ENCODE data around the gene MEF2A. TPM values are rescaled to one million over a fixed set of nuclear protein-coding genes. Genes with fewer than 3 reads are reported as not detected.

Gene MEF2A
- polyA plus RNA-seq, 3 donors, result 20.3 to 61.8 (median 33.5) TPM

DNA sequence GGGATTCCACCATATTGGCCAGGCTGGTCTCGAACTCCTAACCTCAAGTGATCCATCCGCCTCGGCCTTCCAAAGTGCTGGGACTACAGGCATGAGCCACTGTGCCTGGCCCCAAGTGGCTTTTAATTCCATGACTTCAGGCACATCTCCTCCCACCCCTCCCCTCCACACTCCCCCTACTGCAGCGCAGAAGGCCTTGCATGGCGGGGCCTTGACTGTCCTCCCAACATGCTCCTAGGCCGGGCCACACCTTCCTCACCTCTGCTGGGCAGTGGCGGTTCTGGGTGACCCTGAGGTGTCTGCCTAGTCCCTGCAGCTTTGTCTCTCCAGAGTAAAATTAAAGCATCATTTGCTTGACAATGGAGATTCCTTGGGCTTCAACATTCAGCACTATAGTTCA, 160.5 kb downstream of the MEF2A start:
- Histone ChIP-seq H3K4me3 (replicated peaks in 1 of 3; ENCODE audit: low read depth in 2 of 3, low read length in 3 of 3) (no peak overlapping the region), H3K27ac (ENCODE audit: low read depth in 1 of 2, low read length in 2 of 2) (no peak overlapping the region), H3K4me1 (ENCODE audit: control insufficient read depth in 1 of 2, insufficient read depth in 2 of 2, low read length in 2 of 2) (no peaks in the 10 kb centered on the region), H3K79me2 (ENCODE audit: insufficient read depth, low read length) (no peaks in the 10 kb centered on the region), H4K20me1 (ENCODE audit: insufficient read depth, low read length) (no peaks in the 10 kb centered on the region), H3K27me3 (ENCODE audit: control insufficient read depth in 2 of 2, insufficient read depth in 2 of 2, low read length in 2 of 2) (no peaks in the 10 kb centered on the region), H3K9me3 (replicated peaks in 1 of 2; ENCODE audit: control insufficient read depth in 1 of 2, insufficient read depth in 1 of 2, low read length in 2 of 2) (peaks cover 0 to 6% of the 10 kb centered on the region in 2 donors), H3K4me2 (replicated peaks; ENCODE audit: extremely low read depth, low read length, poor library complexity, severe bottlenecking) (no peak overlapping the region), H2AFZ (ENCODE audit: insufficient read depth, low read depth, low read length, poor library complexity, severe bottlenecking) (no peak overlapping the region), H3K36me3 (replicated peaks in 1 of 2; ENCODE audit: control insufficient read depth in 1 of 2, insufficient read depth in 2 of 2, low read length in 2 of 2) (peaks cover 2 to 7% of the 10 kb centered on the region in 2 donors), H3K9ac (ENCODE audit: insufficient read depth, low read length, poor library complexity, severe bottlenecking) (no peak overlapping the region)
- Mint-ChIP-seq H3K36me3 (peaks cover 14 to 18% of the 10 kb centered on the region in 2 donors), H3K4me3 (no peak overlapping the region), H3K27ac (no peak overlapping the region), H3K9me3 (peaks cover 0 to 13% (median 6%) of the 10 kb centered on the region in 7 donors), H3K27me3 (ENCODE audit: low read depth in 3 of 3) (peaks cover 0 to 1% (median 0%) of the 10 kb centered on the region in 3 donors), H3K4me1 (peaks cover 6% of the 10 kb centered on the region)
- no peak for DNase-seq
- intact Hi-C loops (cut with micrococcal nuclease), result no loop called here
- WGBS (ENCODE audit: insufficient coverage), result 90% methylated on average over 7 of the region's 7 CpGs
- TF ChIP-seq CTCF (IDR thresholded peaks at IDR 0.05), result no peak

DNA sequence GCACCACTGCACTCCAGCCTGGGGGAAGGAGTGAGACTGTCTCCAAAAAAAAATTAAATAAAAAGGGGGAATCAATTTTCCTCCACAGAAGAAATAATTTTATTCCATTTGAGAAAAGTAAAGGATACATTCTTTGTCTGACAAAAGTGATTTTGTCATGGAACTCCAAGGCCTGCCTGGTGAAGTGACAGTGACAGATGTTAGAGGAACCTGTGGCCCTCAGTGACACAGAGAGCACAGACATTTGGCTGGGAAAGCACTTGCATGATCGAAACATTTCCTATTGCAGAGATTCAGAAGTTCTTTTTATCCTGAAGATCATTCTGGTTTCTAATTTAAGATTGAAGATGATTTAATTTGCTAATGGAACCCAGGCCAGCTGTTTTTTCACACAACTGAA, 161.5 kb downstream of the MEF2A start:
- DNase-seq, result no peak
- H3K9ac ChIP-seq (ENCODE audit: insufficient read depth, low read length, poor library complexity, severe bottlenecking), result no peak overlapping the region
- H3K4me2 ChIP-seq (replicated peaks; ENCODE audit: extremely low read depth, low read length, poor library complexity, severe bottlenecking), result no peak overlapping the region
- H2AFZ ChIP-seq (ENCODE audit: insufficient read depth, low read depth, low read length, poor library complexity, severe bottlenecking), result no peak overlapping the region
- peaks cover 18% of the 10 kb centered on the region in 2 donors for H3K36me3 Mint-ChIP-seq
- no peak overlapping the region for H3K27ac ChIP-seq (ENCODE audit: low read depth in 1 of 2, low read length in 2 of 2)
- intact Hi-C loops (cut with micrococcal nuclease), result no loop called here
- peaks cover 0 to 7% (median 3%) of the 10 kb centered on the region in 3 donors for H3K27me3 Mint-ChIP-seq (ENCODE audit: low read depth in 3 of 3)
- H3K9me3 Mint-ChIP-seq, result peaks cover 0 to 13% (median 5%) of the 10 kb centered on the region in 7 donors
- H3K4me1 ChIP-seq (ENCODE audit: control insufficient read depth in 1 of 2, insufficient read depth in 2 of 2, low read length in 2 of 2), result peaks cover 4 to 5% of the 10 kb centered on the region in 2 donors
- peak overlapping the region in 1 of 7 donors; percentile 32 for H3K27ac Mint-ChIP-seq
- H3K4me1 Mint-ChIP-seq, result peaks cover 11% of the 10 kb centered on the region
- H3K4me3 ChIP-seq (replicated peaks in 1 of 3; ENCODE audit: low read depth in 2 of 3, low read length in 3 of 3), result no peak overlapping the region
- no peaks in the 10 kb centered on the region for H3K79me2 ChIP-seq (ENCODE audit: insufficient read depth, low read length)
- TF ChIP-seq CTCF (IDR thresholded peaks at IDR 0.05), result no peak
- peaks cover 0 to 6% of the 10 kb centered on the region in 2 donors for H3K9me3 ChIP-seq (replicated peaks in 1 of 2; ENCODE audit: control insufficient read depth in 1 of 2, insufficient read depth in 1 of 2, low read length in 2 of 2)
- no peaks in the 10 kb centered on the region for H4K20me1 ChIP-seq (ENCODE audit: insufficient read depth, low read length)
- 90% methylated on average over 1 of the region's 1 CpG for whole genome bisulfite sequencing (ENCODE audit: insufficient coverage)
- peaks cover 0 to 6% of the 10 kb centered on the region in 2 donors for H3K27me3 ChIP-seq (ENCODE audit: control insufficient read depth in 2 of 2, insufficient read depth in 2 of 2, low read length in 2 of 2)
- no peak overlapping the region for H3K4me3 Mint-ChIP-seq
- H3K36me3 ChIP-seq (replicated peaks in 1 of 2; ENCODE audit: control insufficient read depth in 1 of 2, insufficient read depth in 2 of 2, low read length in 2 of 2), result peaks cover 2 to 7% of the 10 kb centered on the region in 2 donors
